Stimulated activated CD4-positive, alpha-beta T cell treated with anti-CD3 and anti-CD28 coated beads, Interleukin-12 subunit alpha, Interleukin-12 subunit beta, amount 100 ng/mL, for 48 hours (primary cell): ENCODE results near the gene L3MBTL4.
"Not testable (repeated sequence)": the region's sequence is repeated elsewhere in the genome, so short reads cannot be mapped to it uniquely, and the experiment has no call there.

Experiments used
- DNase-seq, 3 donors: peaks; one replicate each; pipeline ENCODE4 v3.0.0-alpha.2; 2020; ENCODE audit warnings: low read depth in 2 of 3, low spot score in 1 of 3

Gene L3MBTL4

DNA sequence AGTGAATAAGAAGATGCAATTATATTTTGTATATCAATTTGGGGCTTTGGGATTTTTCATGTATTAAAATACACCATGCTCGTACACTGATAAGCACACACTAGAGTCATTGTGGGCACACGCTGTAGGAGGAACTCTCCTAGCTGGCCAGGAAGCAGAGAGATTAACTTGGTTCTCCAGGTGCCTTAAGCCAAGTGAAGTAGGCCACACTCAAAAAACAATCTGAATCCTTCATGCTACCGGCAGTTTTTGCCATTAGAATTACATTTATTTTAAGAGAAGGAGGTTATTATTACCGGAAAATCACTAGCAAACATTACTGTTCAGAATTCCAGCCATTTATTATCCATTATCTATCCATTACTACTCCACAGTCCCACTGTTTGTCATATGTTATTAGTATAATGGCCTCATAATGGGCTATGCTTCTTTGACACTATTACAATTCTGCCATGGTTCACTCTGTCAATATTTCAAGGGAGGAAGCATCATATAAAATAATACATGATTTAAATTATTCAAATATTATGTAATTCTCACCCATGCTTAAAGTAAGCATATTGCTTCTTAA lies 214.4 kb downstream of the L3MBTL4 start:
- no peak for DNase-seq

DNA sequence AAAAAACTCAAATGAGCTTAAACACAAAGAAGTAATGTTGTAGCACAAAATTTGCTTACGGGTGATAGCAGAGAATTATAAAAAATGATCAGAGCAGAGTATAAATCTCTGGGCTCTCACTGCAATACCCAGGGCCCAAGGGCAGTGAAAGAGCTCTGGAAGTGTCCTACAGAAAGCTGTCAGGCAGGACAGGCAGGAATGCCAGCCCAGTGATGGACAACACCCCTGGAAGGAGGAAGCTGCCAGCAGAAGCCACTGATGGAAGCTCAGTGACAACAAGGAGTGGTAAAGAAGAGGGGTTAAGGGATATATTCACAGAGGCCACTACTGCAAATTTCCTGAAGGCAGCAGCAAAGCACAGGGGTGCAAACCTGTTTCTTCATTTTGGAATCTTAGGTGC lies 214.9 kb downstream of the L3MBTL4 start:
- no peak for DNase-seq

- no peak for DNase-seq
Observed at GRCh38 chr18:6198585-6198984, 216.1 kb downstream of the L3MBTL4 start.

GRCh38 chr18:6194640-6195039 lies 220.1 kb downstream of the L3MBTL4 start:
- DNase-seq, result no peak

- not testable (repeated sequence) for DNase-seq
Observed at GRCh38 chr18:6185782-6186181, 228.9 kb downstream of the L3MBTL4 start.

GRCh38 chr18:6174983-6175745 lies 239.5 kb downstream of the L3MBTL4 start:
- DNase-seq, result no peak

DNA sequence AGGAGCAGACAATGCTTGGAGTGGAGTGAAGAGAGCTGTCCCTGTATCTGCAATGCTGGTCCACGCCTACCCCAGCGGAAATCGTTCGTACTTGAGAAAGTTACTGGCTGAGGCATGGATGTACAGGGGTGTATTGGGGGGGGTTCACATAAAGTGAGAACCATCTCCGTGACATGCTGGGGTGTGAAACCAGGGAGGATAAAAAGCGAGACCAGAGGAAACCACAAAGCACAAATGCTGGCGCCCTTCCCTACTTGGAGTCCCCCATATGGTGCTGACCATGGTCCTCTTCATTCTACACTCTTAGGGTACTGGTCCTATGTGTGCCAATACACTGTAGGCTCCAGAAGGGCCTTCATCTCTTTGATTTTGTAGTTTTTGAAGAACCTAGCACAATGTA lies 244.1 kb downstream of the L3MBTL4 start:
- no peak for DNase-seq

- no peak for DNase-seq
Observed at GRCh38 chr18:6161549-6161948, 253.2 kb downstream of the L3MBTL4 start.

DNA sequence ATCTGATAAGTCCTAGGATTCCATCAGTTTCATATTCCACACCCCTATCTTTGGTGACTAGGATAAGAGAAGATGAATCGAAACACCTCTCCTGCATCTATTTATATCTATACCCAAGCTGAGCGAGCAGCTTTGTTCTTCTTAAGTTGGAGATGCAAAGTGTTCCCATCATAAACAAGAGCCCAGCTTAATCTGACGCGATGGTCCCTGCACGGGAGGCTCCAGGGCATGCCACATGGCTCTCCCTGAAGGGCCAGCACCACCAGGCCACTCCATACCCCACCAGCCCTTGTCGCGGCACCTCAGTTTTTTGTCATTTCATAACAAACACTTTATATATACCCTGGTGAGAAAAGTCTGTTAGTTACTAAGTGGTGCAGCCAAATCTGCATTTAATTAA lies 255.3 kb downstream of the L3MBTL4 start:
- DNase-seq, result no peak

GRCh38 chr18:6158958-6159357 lies 255.8 kb downstream of the L3MBTL4 start:
- DNase-seq, result no peak

GRCh38 chr18:6156446-6156845 lies 258.3 kb downstream of the L3MBTL4 start:
- DNase-seq, result no peak

GRCh38 chr18:6155707-6156106 lies 259.0 kb downstream of the L3MBTL4 start:
- no peak for DNase-seq

- DNase-seq, result no peak
Observed at GRCh38 chr18:6150430-6150829, 264.3 kb downstream of the L3MBTL4 start.

DNA sequence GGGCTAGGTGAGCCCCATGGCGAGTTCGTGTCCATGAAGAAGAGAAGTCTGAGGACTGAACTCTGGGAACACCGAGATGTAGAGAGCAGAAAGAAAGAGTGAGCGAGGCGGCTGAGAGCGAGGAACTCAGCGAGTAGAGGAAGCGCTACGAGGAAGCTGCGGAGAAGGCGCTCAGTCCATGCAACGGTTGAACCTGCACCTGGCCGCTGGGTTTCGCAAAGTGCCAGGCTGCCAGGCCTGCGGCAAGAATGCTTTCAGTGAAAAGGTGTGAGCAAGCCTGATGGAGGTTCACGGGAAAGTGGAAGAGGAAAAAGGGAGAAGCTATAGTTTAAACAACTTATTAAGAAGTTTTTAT lies 268.4 kb downstream of the L3MBTL4 start:
- no peak for DNase-seq

GRCh38 chr18:6145645-6146306 lies 268.9 kb downstream of the L3MBTL4 start:
- no peak for DNase-seq

GRCh38 chr18:6139007-6139406 lies 275.7 kb downstream of the L3MBTL4 start:
- DNase-seq, result no peak

- not testable (repeated sequence) for DNase-seq
Observed at GRCh38 chr18:6135901-6136300, 278.8 kb downstream of the L3MBTL4 start.

- DNase-seq, result not testable (repeated sequence)
Observed at GRCh38 chr18:6135029-6135428, 279.7 kb downstream of the L3MBTL4 start.

DNA sequence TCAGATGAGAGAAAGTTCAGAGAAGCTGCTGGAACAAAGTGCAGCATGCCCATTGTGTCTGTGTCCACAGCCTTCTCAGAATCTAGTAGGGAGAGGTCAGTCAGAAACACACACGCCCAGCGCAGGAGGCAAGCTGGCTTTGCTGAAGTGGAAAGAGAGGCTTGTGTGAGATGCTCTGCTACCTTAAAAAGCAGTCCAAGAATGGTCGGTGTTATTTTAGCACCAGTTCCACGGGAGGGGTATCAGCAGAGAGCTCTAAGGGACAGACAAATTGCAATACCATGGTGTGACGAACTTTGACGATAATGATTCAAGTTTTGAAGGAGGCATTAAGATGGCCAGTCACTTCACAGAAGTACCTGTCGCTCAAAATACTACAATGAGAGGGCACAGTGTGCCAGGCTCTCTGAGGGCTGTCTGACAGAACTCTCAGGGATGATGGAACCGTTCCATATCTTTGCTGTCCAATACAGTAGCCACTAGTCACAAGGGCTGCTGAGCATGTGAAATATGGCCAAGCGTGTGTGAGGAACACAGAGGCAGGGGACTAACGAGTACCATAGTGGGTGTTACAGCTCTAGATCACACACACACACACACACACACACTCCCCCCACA lies 281.9 kb downstream of the L3MBTL4 start:
- DNase-seq, result no peak

- DNase-seq, result no peak
Observed at GRCh38 chr18:6120820-6121279, 293.9 kb downstream of the L3MBTL4 start.

GRCh38 chr18:6119761-6120160 lies 294.9 kb downstream of the L3MBTL4 start:
- DNase-seq, result no peak

DNA sequence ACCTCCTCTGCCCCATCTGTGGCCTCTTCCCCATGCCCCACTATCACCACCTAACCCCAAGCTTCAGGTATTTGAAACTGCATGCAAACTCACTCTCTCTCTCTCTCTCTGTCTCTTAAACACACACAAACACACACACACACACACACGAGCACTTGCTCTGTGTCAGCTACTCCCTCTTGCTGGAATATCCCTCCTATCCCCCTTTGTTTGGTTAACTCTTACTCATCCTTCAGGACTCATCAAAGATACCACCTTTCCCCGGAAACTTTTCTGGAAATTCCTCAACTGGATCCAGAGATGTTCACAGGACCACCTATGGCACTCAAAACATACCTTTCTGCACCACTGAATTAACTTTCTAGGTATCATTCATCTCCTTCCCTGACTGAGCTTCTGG lies 296.6 kb downstream of the L3MBTL4 start:
- DNase-seq, result no peak
